Stimulated activated CD4-positive, alpha-beta T cell treated with anti-CD3 and anti-CD28 coated beads, Interleukin-2, amount 100 ng/mL, for 24 hours (primary cell): ENCODE data around the gene SLC48A1.

Experiments
- DNase-seq, 2 donors: peaks; one replicate each; pipeline ENCODE4 v3.0.0-alpha.2; 2020

Gene SLC48A1

DNA sequence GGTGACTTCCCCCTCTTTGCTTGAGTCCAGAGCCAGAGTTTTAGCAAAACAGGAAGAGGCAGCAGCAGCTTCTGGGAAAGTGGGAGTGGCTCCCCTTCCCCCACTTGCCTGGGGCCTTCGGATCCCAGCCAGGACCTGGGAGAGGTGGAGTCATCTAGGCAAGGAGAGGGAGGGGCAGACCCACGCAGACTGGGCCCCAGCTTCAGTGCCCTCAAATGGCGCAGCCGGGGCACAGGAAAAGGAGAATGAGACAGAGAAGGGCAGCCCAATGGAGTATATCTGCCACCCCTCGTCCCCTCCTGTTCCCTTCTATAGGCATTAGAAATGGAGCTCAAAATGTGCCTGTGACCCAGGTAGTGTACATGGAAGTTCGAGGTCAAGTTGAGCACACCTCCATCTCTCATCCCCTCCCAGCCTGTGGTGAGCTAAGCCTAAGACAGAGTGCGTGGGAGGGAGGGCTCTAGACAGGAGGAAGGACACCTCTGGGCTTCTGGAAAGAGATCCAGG lies 56.0 kb downstream of the SLC48A1 start:
- no peak for DNase-seq

DNA sequence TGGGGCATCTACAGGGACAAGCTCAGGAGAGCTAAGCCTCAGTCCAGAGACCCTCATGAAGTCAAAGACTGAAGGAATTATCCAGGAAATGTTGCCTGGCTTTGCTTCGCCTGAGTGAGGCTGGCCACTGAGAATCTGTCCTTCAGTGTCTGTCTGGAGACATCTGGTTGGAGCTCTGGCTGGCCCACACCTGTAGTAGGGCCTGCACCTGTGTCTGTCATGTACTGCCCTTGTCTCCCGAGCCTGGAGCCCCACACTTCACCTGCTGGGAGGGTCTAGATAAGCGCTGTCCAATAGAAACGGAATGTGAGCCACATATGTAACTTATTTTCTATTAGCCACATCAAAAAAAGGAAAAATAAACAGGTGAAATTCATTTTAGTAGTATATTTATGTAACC lies 56.5 kb downstream of the SLC48A1 start:
- no peak for DNase-seq
